Activated CD8-positive, alpha-beta memory T cell treated with anti-CD3 and anti-CD28 coated beads, Interleukin-2, amount 10 ng/mL, durations not matched to agents 7 days and 5 days (primary cell): ENCODE data around the gene PLCD4. TPM values are rescaled to one million over a fixed set of nuclear protein-coding genes. Genes with fewer than 3 reads are reported as not detected.

ENCODE experiments used
- ATAC-seq: fragments of 150-1000 bp; cut with Tn5 transposase; one replicate; pipeline ENCODE4 v1.10.0; 2021; ENCODE audit warnings: moderate library complexity
- CTCF ChIA-PET: fragments of 350-600 bp; sonication (Branson Sonifier 250); formaldehyde crosslinking; loops from one replicate; lab custom pipeline; 2021; ENCODE audit warnings: antibody characterized with exemption; lab: Charles Lee
- DNase-seq: peaks from one replicate; pipeline ENCODE4 v3.0.0-alpha.2; 2020
- H3K27ac Mint-ChIP-seq: one replicate; pipeline ENCODE4 v1.8.0; 2021; ENCODE audit warnings: mild to moderate bottlenecking, mixed read lengths
- H3K27me3 Mint-ChIP-seq: one replicate; pipeline ENCODE4 v1.8.0; 2021; ENCODE audit warnings: mixed read lengths
- H3K36me3 Mint-ChIP-seq: one replicate; pipeline ENCODE4 v1.8.0; 2021; ENCODE audit warnings: mild to moderate bottlenecking, mixed read lengths
- H3K4me1 Mint-ChIP-seq: one replicate; pipeline ENCODE4 v1.8.0; 2021; ENCODE audit warnings: mixed read lengths
- H3K4me3 Mint-ChIP-seq: one replicate; pipeline ENCODE4 v1.8.0; 2021; ENCODE audit warnings: mild to moderate bottlenecking, moderate library complexity, mixed read lengths
- H3K9me3 Mint-ChIP-seq: one replicate; pipeline ENCODE4 v1.8.0; 2022; ENCODE audit warnings: low read depth, mixed read lengths
- total RNA-seq, 2 experiments: library from RNA; stranded (reverse); gene quantifications; one replicate each; pipeline ENCODE4 v1.2.3, GENCODE V29; 2021

Gene PLCD4
- total RNA-seq, 2 experiments from 2014 or later: 0.30 to 0.53 TPM

DNA sequence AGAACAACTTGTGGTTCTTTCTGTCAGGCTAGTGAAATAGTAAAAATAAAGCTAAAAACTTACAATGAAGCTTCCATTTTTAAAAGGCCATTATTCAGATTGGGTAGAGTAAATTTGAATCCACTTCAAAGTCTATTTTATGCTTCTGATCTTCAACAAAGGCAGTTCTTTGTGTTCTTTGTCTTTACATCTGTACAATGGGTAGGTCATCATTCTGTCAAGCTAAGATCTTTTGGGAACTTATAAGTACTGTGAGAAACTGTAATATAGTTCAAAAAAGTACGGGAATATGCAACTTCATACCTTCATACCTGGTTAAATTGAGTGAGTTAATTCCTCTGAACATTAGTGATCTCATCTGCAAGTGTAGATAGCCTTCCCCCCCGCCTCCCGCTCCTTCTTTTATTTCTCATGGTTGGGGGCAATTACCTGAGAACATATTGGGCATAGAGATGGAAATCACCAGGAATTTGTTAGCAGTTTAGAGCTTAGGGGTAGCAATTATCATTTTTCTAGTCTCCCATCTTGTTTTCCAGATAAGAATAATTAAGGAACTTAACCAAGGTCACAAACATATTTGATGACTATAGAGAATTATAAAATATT lies 29.3 kb upstream of the PLCD4 start:
- CTCF ChIA-PET: no interaction called here
- DNase-seq: no peak
- Mint-ChIP-seq H3K4me3 (no peak overlapping the region), H3K4me1 (peaks cover 42% of the 10 kb centered on the region), H3K36me3 (peaks cover 45% of the 10 kb centered on the region), H3K9me3 (no peaks in the 10 kb centered on the region), H3K27ac (no peak overlapping the region), H3K27me3 (no peaks in the 10 kb centered on the region)
- no peak for ATAC-seq

DNA sequence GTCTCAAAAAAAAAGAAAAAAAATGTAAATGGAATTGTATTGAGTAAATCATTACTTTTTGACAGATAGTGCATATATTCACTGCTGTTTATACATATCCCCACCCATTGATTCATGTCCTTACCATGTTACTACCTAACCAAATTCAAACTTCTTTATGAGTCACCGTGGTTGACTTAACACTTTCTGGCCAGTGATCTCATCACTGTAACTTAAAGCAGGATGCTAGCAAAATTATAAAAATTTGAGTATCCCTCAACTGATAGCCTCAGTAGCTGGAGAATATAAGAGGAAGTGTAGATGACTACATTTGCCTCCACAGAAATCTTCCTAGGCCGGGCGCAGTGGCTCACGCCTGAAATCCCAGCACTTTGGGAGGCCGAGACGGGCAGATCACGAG lies 25.6 kb upstream of the PLCD4 start:
- ATAC-seq (peak; percentile 98), DNase-seq (peak; percentile 42)
- no peaks in the 10 kb centered on the region for H3K9me3 Mint-ChIP-seq
- H3K36me3 Mint-ChIP-seq: peaks cover 50% of the 10 kb centered on the region
- no peak overlapping the region for H3K4me3 Mint-ChIP-seq
- H3K27ac Mint-ChIP-seq: peak overlapping the region; percentile 79
- peaks cover 39% of the 10 kb centered on the region for H3K4me1 Mint-ChIP-seq
- H3K27me3 Mint-ChIP-seq: no peaks in the 10 kb centered on the region
- CTCF ChIA-PET: interaction anchor here (0.7 to 2.4 kb wide), 5 partner anchors 11 to 317 kb away, joined by 3 to 9 read pairs (median 3); no protein-coding TSS in a partner anchor

DNA sequence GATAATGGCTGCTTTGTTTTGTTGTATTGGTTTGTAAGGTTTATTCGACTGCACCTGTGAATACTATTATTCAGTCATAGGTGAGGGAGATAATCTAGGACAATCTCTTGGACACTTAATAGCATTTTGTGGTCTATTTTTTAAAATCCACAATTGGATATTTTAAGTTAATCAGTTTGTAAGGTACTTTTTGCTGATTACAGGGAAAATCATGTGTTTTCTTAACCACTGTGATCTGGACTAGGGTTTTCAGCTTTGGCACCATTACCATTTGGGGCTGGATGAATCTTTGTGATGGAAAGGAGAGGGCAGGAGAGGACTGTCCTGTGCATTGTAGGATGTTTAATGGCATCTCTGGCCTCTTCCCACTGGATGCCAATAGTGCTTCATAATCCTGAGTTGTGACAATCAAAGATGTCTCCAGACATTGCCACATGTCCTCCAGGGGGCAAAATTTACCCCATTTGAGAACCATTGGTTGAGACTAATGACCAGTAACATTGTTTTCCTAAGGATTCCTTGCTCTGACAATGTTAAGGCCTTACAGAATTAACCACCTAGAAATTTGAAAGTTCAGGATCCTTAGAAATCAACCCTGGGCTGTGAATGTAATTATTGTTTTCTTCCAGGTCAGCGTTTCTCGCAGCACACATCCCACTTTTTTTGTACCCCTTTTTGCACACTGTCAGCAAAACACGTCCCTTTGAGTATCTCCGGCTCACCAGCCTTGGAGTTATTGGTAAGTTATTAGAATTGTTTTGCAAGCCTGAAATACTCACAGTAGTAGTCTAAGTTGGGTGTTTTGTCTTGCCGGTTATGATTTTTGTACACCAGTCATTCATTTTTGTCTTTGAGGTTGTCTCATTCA lies 23.5 kb upstream of the PLCD4 start:
- Mint-ChIP-seq H3K4me1 (peaks cover 26% of the 10 kb centered on the region), H3K27ac (no peak overlapping the region), H3K36me3 (peaks cover 58% of the 10 kb centered on the region), H3K4me3 (no peak overlapping the region), H3K27me3 (no peaks in the 10 kb centered on the region), H3K9me3 (no peaks in the 10 kb centered on the region)
- DNase-seq: no peak
- CTCF ChIA-PET: no interaction called here
- ATAC-seq: no peak

DNA sequence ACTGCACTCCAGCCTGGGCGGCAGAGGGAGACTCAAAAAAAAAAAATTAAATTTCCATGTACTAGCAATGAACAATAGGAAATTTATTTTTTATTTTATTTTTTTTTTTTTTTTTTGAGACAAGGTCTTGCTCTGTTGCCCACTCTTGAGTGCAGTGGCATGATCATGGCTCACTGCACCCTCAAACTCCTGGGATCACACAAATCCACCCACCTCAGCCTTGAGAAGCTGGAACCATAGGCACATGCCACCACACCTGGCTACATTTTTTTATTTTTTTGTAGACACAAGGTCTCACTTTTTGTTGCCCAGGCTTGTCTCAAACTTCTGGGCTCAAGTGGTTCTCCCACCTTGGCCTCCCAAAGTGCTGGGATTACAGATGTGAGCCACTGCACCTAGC lies 22.2 kb upstream of the PLCD4 start:
- Mint-ChIP-seq H3K9me3 (no peaks in the 10 kb centered on the region), H3K4me3 (no peak overlapping the region), H3K4me1 (peaks cover 22% of the 10 kb centered on the region), H3K27me3 (no peaks in the 10 kb centered on the region), H3K36me3 (peaks cover 61% of the 10 kb centered on the region), H3K27ac (no peak overlapping the region)
- no peak for DNase-seq
- CTCF ChIA-PET: no interaction called here
- no peak for ATAC-seq

DNA sequence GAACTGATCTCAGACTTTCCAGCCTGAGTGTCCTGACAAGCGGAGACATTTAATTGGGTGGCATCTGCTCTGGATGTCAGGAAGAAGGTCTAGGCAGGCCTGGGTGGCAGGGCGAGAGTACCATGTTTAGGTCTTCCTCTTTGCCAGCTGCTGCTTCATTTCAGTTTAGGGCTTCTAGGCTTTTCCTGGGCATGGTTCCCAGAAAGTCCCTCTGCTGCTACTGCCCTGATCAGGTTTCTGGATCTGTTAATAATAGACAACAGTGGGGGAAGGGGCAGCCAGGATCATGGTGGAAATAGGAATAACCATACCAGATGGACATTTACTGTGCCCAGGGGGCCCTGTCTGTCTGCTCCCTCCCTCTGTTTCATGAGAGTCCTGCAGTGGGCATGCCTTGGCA lies 2.3 kb upstream of the PLCD4 start:
- Mint-ChIP-seq H3K4me1 (no peaks in the 10 kb centered on the region), H3K27ac (no peak overlapping the region), H3K36me3 (no peaks in the 10 kb centered on the region), H3K4me3 (no peak overlapping the region), H3K9me3 (no peaks in the 10 kb centered on the region), H3K27me3 (peaks cover 23% of the 10 kb centered on the region)
- ATAC-seq (no peak), DNase-seq (no peak)
- CTCF ChIA-PET: no interaction called here

DNA sequence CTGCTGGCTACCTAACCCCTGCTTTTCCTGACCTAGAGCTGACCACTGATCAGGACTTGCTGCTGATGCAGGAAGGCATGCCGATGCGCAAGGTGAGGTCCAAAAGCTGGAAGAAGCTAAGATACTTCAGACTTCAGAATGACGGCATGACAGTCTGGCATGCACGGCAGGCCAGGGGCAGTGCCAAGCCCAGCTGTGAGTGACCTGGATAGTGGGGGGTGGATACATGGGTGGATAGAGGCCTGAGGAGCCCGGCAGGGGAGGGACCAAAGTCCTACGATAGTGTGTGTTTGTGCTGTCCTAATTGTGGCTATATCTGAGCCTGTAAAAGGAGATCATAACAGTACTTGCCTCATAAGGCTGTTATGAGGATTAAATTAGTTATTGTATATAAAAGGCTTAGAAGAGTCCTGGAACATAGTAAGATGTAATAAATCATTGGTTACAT lies 8.2 kb downstream of the PLCD4 start:
- no peaks in the 10 kb centered on the region for H3K4me1 Mint-ChIP-seq
- H3K9me3 Mint-ChIP-seq: no peaks in the 10 kb centered on the region
- DNase-seq (no peak), ATAC-seq (no peak)
- no peaks in the 10 kb centered on the region for H3K36me3 Mint-ChIP-seq
- H3K27ac Mint-ChIP-seq: no peak overlapping the region
- CTCF ChIA-PET: interaction anchor here (1.3 kb wide), 1 partner anchor 231 kb away, joined by 5 read pairs; no protein-coding TSS in a partner anchor
- H3K27me3 Mint-ChIP-seq: peaks cover 11% of the 10 kb centered on the region
- H3K4me3 Mint-ChIP-seq: no peak overlapping the region

DNA sequence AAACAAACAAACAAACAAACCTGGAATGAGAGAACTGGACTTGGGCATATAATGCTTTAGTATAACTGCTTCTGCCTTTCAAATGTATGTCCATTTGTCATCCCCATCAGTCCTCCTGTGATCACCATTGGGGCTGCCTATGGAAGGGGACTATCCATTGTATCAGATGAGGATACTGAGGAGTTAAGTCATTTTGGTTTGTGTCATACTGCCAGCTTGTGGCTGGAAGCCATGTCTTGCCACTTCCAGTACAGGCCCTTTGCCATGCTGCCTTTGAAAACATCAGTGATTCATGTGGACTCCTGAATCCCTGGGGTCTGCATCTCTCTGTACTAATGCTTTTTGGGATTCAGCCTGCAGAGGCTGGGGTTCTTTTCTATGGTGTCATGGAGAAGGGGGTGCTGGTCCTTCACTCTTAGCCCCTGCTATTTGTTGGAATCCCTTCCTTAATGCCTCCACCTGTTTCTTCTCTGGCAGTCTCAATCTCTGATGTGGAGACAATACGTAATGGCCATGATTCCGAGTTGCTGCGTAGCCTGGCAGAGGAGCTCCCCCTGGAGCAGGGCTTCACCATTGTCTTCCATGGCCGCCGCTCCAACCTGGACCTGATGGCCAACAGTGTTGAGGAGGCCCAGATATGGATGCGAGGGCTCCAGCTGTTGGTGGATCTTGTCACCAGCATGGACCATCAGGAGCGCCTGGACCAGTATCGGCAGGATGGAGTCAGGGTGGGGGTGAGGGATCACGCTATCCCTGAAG lies 10.6 kb downstream of the PLCD4 start:
- Mint-ChIP-seq H3K36me3 (no peaks in the 10 kb centered on the region), H3K27me3 (no peaks in the 10 kb centered on the region), H3K27ac (no peak overlapping the region), H3K4me3 (no peak overlapping the region), H3K9me3 (no peaks in the 10 kb centered on the region), H3K4me1 (no peaks in the 10 kb centered on the region)
- CTCF ChIA-PET: interaction anchor here (1.1 kb wide), 1 partner anchor 316 kb away, joined by 3 read pairs; no protein-coding TSS in a partner anchor
- ATAC-seq: no peak
- DNase-seq: no peak

DNA sequence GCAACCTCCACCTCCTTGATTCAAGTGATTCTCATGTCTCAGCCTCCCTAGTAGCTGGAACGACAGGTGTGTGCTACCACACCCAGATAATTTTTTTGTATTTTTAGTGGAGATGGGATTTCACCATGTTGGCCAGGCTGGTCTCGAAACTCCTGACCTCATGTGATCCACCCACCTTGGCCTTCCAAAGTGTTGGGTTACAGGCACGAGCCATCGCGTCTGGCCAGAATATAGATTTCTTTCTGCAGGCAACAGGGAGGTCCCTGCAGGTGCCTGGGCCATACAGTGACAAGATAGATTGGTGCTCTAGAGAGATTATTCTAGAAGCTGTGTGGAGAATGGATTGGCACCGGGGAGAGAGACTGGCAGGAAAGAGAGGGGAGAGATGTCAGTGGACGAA lies 13.3 kb downstream of the PLCD4 start:
- no peaks in the 10 kb centered on the region for H3K27me3 Mint-ChIP-seq
- no peaks in the 10 kb centered on the region for H3K36me3 Mint-ChIP-seq
- H3K27ac Mint-ChIP-seq: no peak overlapping the region
- CTCF ChIA-PET: interaction anchor here (0.7 to 1.2 kb wide), 2 partner anchors 32 to 354 kb away, joined by 3 to 5 read pairs; no protein-coding TSS in a partner anchor
- no peak for ATAC-seq
- no peak for DNase-seq
- H3K4me1 Mint-ChIP-seq: no peaks in the 10 kb centered on the region
- H3K9me3 Mint-ChIP-seq: no peaks in the 10 kb centered on the region
- no peak overlapping the region for H3K4me3 Mint-ChIP-seq

DNA sequence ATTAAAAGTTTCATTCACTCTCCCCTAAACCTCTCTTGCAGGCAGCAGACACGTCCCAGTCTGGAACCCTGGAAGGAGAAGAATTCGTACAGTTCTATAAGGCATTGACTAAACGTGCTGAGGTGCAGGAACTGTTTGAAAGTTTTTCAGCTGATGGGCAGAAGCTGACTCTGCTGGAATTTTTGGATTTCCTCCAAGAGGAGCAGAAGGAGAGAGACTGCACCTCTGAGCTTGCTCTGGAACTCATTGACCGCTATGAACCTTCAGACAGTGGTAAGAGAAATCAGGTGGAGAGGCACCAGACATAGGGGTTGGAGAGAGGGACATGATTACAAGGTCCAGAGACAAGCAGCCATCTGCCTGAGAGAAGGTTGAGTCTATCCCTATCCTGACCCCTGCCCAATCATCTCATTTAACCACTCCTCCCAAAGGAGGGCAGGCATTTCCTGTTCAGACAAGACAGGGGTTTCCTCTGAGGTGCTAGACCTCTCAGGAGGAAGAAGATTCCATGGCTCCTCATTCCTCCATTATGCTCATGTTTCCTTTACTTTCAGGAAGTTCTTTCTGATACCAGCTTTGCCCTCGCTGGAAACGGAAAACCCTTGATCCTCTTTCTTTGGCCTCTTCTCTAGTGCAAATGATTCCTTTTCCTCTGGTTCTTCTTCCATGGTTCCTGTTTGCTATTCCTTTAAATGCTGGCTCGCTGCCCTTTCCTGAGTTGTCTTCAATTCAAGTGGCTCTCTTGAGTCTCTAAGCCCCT lies 15.1 kb downstream of the PLCD4 start:
- CTCF ChIA-PET: interaction anchor here (0.6 kb wide), 1 partner anchor 40 kb away, joined by 3 read pairs; no protein-coding TSS in a partner anchor
- H3K27me3 Mint-ChIP-seq: no peaks in the 10 kb centered on the region
- no peak for ATAC-seq
- H3K36me3 Mint-ChIP-seq: no peaks in the 10 kb centered on the region
- peaks cover 3% of the 10 kb centered on the region for H3K4me1 Mint-ChIP-seq
- no peak for DNase-seq
- no peak overlapping the region for H3K4me3 Mint-ChIP-seq
- no peaks in the 10 kb centered on the region for H3K9me3 Mint-ChIP-seq
- H3K27ac Mint-ChIP-seq: no peak overlapping the region

DNA sequence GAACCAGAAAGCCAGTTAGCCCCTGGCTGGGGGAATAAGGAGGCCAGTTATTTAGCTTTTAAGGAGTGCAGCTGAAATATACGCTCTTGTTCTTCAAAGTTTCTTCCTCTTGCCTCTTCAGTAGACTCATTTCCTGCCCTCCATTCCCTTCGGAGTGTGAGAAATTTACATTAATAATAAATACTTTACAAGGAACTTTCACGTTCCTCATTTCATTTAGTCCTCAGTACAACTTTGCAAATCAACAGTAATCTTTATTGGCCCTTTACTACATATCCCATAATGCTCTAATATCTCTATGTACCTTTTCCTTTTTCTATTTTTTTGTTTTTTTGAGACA lies 15.6 kb downstream of the PLCD4 start:
- Mint-ChIP-seq H3K4me3 (no peak overlapping the region), H3K27me3 (no peaks in the 10 kb centered on the region), H3K4me1 (peaks cover 8% of the 10 kb centered on the region), H3K9me3 (no peaks in the 10 kb centered on the region), H3K27ac (no peak overlapping the region), H3K36me3 (no peaks in the 10 kb centered on the region)
- no peak for DNase-seq
- CTCF ChIA-PET: interaction anchor here (0.6 kb wide), 1 partner anchor 41 kb away, joined by 3 read pairs; no protein-coding TSS in a partner anchor
- no peak for ATAC-seq

DNA sequence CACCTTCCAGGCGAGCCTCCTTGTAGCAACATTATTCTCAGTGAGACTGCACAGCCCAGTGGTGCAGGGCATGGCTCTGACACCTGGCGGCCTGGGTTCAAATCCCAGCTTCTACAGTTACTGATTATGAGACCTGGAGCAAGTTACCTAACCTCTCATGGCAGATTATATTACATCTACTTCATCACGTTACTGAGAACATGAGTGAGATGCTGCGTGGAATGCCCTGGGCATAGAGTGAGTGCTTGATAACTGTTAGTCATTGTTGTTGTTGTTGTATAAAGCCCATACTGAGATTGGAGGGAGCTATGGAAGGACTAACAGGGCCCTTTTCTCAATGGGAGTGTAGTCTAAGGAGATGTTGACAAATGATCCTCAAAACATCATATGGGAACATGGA lies 18.7 kb downstream of the PLCD4 start:
- DNase-seq (no peak), ATAC-seq (no peak)
- H3K4me1 Mint-ChIP-seq: peaks cover 12% of the 10 kb centered on the region
- H3K4me3 Mint-ChIP-seq: no peak overlapping the region
- no peaks in the 10 kb centered on the region for H3K36me3 Mint-ChIP-seq
- CTCF ChIA-PET: no interaction called here
- no peak overlapping the region for H3K27ac Mint-ChIP-seq
- no peaks in the 10 kb centered on the region for H3K9me3 Mint-ChIP-seq
- no peaks in the 10 kb centered on the region for H3K27me3 Mint-ChIP-seq

DNA sequence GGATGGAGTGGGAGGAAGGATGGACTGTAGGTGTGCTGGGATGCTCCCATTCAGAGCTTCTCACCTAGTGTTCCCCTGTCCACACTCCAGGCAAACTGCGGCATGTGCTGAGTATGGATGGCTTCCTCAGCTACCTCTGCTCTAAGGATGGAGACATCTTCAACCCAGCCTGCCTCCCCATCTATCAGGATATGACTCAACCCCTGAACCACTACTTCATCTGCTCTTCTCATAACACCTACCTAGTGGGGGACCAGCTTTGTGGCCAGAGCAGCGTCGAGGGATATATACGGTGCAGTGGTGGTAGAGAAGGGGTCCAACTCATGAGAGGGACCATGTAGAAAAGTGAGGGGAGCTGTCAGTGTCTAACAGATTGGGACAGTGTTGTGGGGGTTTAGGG lies 20.2 kb downstream of the PLCD4 start:
- peak; percentile 79 for ATAC-seq
- peaks cover 12% of the 10 kb centered on the region for H3K4me1 Mint-ChIP-seq
- CTCF ChIA-PET: interaction anchor here (0.7 to 1.3 kb wide), 2 partner anchors 32 to 219 kb away, joined by 3 to 4 read pairs; partner anchors contain the start of genes BCS1L and ZNF142
- H3K4me3 Mint-ChIP-seq: no peak overlapping the region
- no peak overlapping the region for H3K27ac Mint-ChIP-seq
- no peak for DNase-seq
- H3K36me3 Mint-ChIP-seq: no peaks in the 10 kb centered on the region
- no peaks in the 10 kb centered on the region for H3K27me3 Mint-ChIP-seq
- no peaks in the 10 kb centered on the region for H3K9me3 Mint-ChIP-seq
